ENCODE measurements around the gene CYP24A1. TPM values are rescaled to one million over a fixed set of nuclear protein-coding genes. Genes with fewer than 3 reads are reported as not detected.

CYP24A1 gene
- total and polyA plus RNA-seq, 2 of the 13 experiments (the other 11 are each of a cell fraction or from before 2014, with no cell fraction given) = 9.4 to 32.7 TPM

DNA sequence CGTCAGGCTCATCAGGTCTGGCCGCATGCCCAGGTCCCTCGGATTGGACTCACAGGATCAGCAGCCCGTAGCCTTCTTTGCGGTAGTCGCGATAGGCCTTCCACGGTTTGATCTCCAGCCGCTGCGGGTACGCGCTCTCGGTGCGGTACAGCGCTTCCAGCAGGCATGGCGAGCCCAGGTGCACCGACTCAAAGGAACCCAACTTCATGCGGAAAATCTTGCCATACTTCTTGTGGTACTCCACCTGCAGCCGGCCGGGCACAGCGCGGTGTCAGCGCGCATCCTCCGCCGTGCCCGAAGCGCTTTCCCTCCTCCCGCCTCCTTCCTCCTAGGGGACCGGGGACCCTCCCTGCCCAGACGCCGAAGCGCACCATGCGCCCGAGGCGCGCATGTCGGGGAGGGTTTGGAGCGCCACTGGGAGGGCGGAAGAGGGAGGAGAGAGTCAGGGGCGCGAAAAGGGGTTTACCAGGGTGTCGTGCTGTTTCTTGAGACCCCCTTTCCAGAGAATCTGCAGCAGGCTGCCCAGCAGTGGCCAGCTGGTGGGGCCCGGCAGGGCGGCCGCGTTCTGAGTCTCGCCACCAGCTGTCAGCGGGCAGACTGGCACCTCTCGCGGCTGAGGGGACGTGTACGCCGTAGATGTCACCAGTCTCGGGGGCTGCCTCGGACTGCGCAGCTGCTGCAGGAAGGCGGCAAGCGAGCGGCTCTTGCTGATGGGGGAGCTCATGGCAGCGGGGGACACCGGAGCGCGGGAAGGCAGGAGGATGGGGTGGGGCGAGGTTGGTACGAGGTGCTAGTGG, 732 bp downstream of the CYP24A1 start (continued):
- TF ChIP-seq ZNF800 (CRISPR knock-in tag; IDR thresholded peaks at IDR 0.05) (peak; percentile 100), ZSCAN31 (CRISPR knock-in tag; IDR thresholded peaks at IDR 0.05; ENCODE audit: low read depth) (0 out of 2 replicates have a peak, but pooled peaks have one; percentile 25), ZNF280B (CRISPR knock-in tag; IDR thresholded peaks at IDR 0.05; ENCODE audit: borderline replicate concordance) (peak; percentile 73; the same call in 1 of the 2 replicates), ZNF776 (CRISPR knock-in tag; IDR thresholded peaks at IDR 0.05) (0 out of 2 replicates have a peak, but pooled peaks have one; percentile 6), ZXDC (CRISPR knock-in tag; IDR thresholded peaks at IDR 0.05) (no peak), HNRNPL (IDR thresholded peaks at IDR 0.05; ENCODE audit: low read depth, low read length) (0 out of 2 replicates have a peak, but pooled peaks have one; percentile 61), SRSF1 (optimal IDR thresholded peaks at IDR 0.05; ENCODE audit: low read depth, low read length) (peak; percentile 8), SALL1 (CRISPR knock-in tag; IDR thresholded peaks at IDR 0.05) (0 out of 2 replicates have a peak, but pooled peaks have one; percentile 10), NFYB (CRISPR knock-in tag; IDR thresholded peaks at IDR 0.05) (no peak), TBX2 (CRISPR knock-in tag; IDR thresholded peaks at IDR 0.05; ENCODE audit: borderline replicate concordance) (peak; percentile 12; the same call in 1 of the 2 replicates), ZNF562 (CRISPR knock-in tag; IDR thresholded peaks at IDR 0.05; ENCODE audit: borderline replicate concordance) (no peak), ZNF749 (CRISPR knock-in tag; IDR thresholded peaks at IDR 0.05; ENCODE audit: borderline replicate concordance) (peak; percentile 75; the same call in 1 of the 2 replicates), FOXO1 (CRISPR knock-in tag; IDR thresholded peaks at IDR 0.05) (0 out of 2 replicates have a peak, but pooled peaks have one; percentile 8), WIZ (CRISPR knock-in tag; IDR thresholded peaks at IDR 0.05) (no peak)
- TF ChIP-seq, protein P1, sequence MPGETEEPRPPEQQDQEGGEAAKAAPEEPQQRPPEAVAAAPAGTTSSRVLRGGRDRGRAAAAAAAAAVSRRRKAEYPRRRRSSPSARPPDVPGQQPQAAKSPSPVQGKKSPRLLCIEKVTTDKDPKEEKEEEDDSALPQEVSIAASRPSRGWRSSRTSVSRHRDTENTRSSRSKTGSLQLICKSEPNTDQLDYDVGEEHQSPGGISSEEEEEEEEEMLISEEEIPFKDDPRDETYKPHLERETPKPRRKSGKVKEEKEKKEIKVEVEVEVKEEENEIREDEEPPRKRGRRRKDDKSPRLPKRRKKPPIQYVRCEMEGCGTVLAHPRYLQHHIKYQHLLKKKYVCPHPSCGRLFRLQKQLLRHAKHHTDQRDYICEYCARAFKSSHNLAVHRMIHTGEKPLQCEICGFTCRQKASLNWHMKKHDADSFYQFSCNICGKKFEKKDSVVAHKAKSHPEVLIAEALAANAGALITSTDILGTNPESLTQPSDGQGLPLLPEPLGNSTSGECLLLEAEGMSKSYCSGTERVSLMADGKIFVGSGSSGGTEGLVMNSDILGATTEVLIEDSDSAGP (CRISPR knock-in tag; IDR thresholded peaks at IDR 0.05; ENCODE audit: borderline replicate concordance) = 0 out of 2 replicates have a peak, but pooled peaks have one; percentile 10
- TF ChIP-seq, protein P2, sequence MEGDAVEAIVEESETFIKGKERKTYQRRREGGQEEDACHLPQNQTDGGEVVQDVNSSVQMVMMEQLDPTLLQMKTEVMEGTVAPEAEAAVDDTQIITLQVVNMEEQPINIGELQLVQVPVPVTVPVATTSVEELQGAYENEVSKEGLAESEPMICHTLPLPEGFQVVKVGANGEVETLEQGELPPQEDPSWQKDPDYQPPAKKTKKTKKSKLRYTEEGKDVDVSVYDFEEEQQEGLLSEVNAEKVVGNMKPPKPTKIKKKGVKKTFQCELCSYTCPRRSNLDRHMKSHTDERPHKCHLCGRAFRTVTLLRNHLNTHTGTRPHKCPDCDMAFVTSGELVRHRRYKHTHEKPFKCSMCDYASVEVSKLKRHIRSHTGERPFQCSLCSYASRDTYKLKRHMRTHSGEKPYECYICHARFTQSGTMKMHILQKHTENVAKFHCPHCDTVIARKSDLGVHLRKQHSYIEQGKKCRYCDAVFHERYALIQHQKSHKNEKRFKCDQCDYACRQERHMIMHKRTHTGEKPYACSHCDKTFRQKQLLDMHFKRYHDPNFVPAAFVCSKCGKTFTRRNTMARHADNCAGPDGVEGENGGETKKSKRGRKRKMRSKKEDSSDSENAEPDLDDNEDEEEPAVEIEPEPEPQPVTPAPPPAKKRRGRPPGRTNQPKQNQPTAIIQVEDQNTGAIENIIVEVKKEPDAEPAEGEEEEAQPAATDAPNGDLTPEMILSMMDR (CRISPR knock-in tag; IDR thresholded peaks at IDR 0.05) = peak; percentile 3; the same call in 1 of the 2 replicates
